Measurements from ENCODE around the gene SAMD3.

SAMD3 gene

DNA sequence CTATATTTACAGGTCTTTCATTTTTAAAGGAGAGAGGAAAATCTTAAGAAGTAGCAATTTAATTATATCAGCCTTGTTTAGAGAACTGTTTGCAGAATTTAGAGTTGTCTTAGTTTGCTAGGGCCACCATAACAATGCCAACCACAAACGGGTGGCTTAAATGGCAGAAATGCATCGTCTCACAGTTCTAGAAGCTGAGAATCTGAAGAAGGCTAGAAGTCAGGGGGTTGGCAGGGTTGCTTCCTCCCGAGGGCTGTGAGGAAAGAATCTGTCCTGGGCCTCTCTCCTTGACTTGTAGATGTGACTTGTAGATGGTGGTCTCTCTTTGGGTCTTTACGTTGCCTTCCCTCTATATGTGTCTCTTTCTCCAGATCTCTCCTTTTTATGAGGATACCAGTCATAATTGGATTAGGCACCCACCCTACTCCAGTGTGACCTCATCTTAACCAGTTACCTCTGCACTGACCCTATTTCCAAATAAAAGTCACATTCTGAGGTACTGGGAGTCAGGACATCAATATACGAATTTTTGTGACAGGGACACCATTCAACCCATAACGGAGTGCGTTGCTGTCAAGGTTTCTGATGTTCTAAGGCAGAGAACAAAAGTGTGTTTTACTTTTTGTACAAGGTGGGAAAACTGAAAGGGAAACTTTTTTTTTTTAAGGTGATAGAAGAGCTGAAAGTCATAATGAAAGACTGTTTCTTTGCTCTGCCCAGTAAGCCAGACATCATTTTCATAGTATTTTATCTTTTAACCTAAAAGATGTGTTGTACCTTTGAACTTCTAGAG, 84.4 kb downstream of the SAMD3 start:
- no peaks in the 10 kb centered on the region for H4K20me1 ChIP-seq (ENCODE audit: insufficient read depth, low read length, poor library complexity, severe bottlenecking)
- H3K4me3 ChIP-seq (ENCODE audit: low read length, poor library complexity, severe bottlenecking) = no peak overlapping the region
- H3K9ac ChIP-seq (ENCODE audit: low read depth, low read length, poor library complexity, severe bottlenecking) = no peak overlapping the region
- no peaks in the 10 kb centered on the region for H3K9me3 ChIP-seq (ENCODE audit: insufficient read depth, low read depth, low read length)
- H3K9me2 ChIP-seq (replicated peaks; ENCODE audit: low read depth, low read length) = no peaks in the 10 kb centered on the region
- no peaks in the 10 kb centered on the region for H3K27me3 ChIP-seq (ENCODE audit: insufficient read depth, low read length, poor library complexity, severe bottlenecking)
- TF ChIP-seq, protein P1, sequence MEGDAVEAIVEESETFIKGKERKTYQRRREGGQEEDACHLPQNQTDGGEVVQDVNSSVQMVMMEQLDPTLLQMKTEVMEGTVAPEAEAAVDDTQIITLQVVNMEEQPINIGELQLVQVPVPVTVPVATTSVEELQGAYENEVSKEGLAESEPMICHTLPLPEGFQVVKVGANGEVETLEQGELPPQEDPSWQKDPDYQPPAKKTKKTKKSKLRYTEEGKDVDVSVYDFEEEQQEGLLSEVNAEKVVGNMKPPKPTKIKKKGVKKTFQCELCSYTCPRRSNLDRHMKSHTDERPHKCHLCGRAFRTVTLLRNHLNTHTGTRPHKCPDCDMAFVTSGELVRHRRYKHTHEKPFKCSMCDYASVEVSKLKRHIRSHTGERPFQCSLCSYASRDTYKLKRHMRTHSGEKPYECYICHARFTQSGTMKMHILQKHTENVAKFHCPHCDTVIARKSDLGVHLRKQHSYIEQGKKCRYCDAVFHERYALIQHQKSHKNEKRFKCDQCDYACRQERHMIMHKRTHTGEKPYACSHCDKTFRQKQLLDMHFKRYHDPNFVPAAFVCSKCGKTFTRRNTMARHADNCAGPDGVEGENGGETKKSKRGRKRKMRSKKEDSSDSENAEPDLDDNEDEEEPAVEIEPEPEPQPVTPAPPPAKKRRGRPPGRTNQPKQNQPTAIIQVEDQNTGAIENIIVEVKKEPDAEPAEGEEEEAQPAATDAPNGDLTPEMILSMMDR (conservative IDR thresholded peaks at IDR 0.05; ENCODE audit: low read length) = no peak
- TF ChIP-seq EZH2phosphoT487 (IDR thresholded peaks at IDR 0.05; ENCODE audit: borderline replicate concordance) = no peak
- no peak overlapping the region for H3K4me2 ChIP-seq (ENCODE audit: low read depth, low read length, poor library complexity, severe bottlenecking)
- H2AFZ ChIP-seq (ENCODE audit: low read length) = no peak overlapping the region
- no peaks in the 10 kb centered on the region for H3K79me2 ChIP-seq (ENCODE audit: insufficient read depth, low read length)
- no peaks in the 10 kb centered on the region for H3F3A ChIP-seq (ENCODE audit: low read depth)
- H3K36me3 ChIP-seq (ENCODE audit: insufficient read depth, low read length) = peaks cover 17% of the 10 kb centered on the region; the same call in 1 of the 2 replicates
- H3K4me1 ChIP-seq (ENCODE audit: insufficient read depth, low read length, poor library complexity, severe bottlenecking) = no peaks in the 10 kb centered on the region

DNA sequence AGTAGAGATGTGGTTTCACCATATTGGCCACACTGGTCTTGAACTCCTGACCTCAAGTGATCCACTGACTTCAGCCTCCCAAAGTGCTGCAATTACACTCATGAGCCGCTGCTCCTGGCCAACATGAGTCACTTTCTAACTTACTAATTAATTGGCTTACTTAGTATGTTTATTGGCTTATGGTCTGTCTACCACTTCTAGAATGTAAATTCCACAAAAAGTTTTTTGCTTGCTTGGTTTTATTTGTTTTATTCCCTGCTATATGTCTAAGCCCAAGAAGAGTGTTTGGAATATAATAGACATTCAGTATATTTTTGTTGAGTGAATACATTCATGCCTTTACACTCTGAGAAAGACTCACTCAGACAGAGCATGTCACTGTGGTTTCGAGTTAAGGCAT, 86.0 kb downstream of the SAMD3 start:
- H2AFZ ChIP-seq (ENCODE audit: low read length) = no peak overlapping the region
- H3K9me3 ChIP-seq (ENCODE audit: insufficient read depth, low read depth, low read length) = no peaks in the 10 kb centered on the region
- H3K9ac ChIP-seq (ENCODE audit: low read depth, low read length, poor library complexity, severe bottlenecking) = no peak overlapping the region
- no peaks in the 10 kb centered on the region for H3F3A ChIP-seq (ENCODE audit: low read depth)
- TF ChIP-seq, protein P1 (conservative IDR thresholded peaks at IDR 0.05; ENCODE audit: low read length) = no peak
- no peak overlapping the region for H3K4me2 ChIP-seq (ENCODE audit: low read depth, low read length, poor library complexity, severe bottlenecking)
- H3K4me3 ChIP-seq (ENCODE audit: low read length, poor library complexity, severe bottlenecking) = no peak overlapping the region
- peaks cover 17% of the 10 kb centered on the region; the same call in 1 of the 2 replicates for H3K36me3 ChIP-seq (ENCODE audit: insufficient read depth, low read length)
- no peaks in the 10 kb centered on the region for H3K4me1 ChIP-seq (ENCODE audit: insufficient read depth, low read length, poor library complexity, severe bottlenecking)
- no peaks in the 10 kb centered on the region for H3K79me2 ChIP-seq (ENCODE audit: insufficient read depth, low read length)
- H3K9me2 ChIP-seq (replicated peaks; ENCODE audit: low read depth, low read length) = no peaks in the 10 kb centered on the region
- H4K20me1 ChIP-seq (ENCODE audit: insufficient read depth, low read length, poor library complexity, severe bottlenecking) = no peaks in the 10 kb centered on the region
- H3K27me3 ChIP-seq (ENCODE audit: insufficient read depth, low read length, poor library complexity, severe bottlenecking) = no peaks in the 10 kb centered on the region

DNA sequence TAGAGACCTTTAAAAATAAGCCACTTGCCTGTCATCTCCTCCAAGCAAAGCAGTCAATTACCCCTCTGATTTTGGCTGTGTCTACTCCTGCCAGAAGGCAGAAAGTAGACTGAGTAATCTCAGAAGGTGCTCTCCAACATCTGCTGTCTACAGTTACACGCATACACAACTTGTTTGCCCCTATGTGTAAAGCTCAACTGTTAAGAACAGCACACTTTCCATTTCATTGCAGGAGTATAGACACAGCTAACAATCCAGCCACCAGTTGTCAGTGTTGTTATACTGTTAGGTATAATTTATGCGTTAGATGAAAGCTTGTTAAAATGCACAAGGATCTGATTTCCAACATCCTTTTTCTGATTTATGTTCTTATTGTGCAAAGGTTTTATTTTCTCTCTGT, 88.2 kb downstream of the SAMD3 start:
- Histone ChIP-seq H3K4me1 (ENCODE audit: insufficient read depth, low read length, poor library complexity, severe bottlenecking) (no peaks in the 10 kb centered on the region), H3K9me3 (ENCODE audit: insufficient read depth, low read depth, low read length) (no peaks in the 10 kb centered on the region), H3F3A (ENCODE audit: low read depth) (no peaks in the 10 kb centered on the region), H3K36me3 (ENCODE audit: insufficient read depth, low read length) (peaks cover 17% of the 10 kb centered on the region; the same call in 1 of the 2 replicates), H4K20me1 (ENCODE audit: insufficient read depth, low read length, poor library complexity, severe bottlenecking) (no peaks in the 10 kb centered on the region), H3K9me2 (replicated peaks; ENCODE audit: low read depth, low read length) (no peaks in the 10 kb centered on the region), H3K4me2 (ENCODE audit: low read depth, low read length, poor library complexity, severe bottlenecking) (no peak overlapping the region), H3K79me2 (ENCODE audit: insufficient read depth, low read length) (no peaks in the 10 kb centered on the region), H3K4me3 (ENCODE audit: low read length, poor library complexity, severe bottlenecking) (no peak overlapping the region), H3K9ac (ENCODE audit: low read depth, low read length, poor library complexity, severe bottlenecking) (no peak overlapping the region), H2AFZ (ENCODE audit: low read length) (no peak overlapping the region), H3K27me3 (ENCODE audit: insufficient read depth, low read length, poor library complexity, severe bottlenecking) (no peaks in the 10 kb centered on the region)
- TF ChIP-seq EZH2phosphoT487 (IDR thresholded peaks at IDR 0.05; ENCODE audit: borderline replicate concordance) = no peak
- TF ChIP-seq, protein P1 (conservative IDR thresholded peaks at IDR 0.05; ENCODE audit: low read length) = no peak
